Parathyroid adenoma (tissue), 2 donors: ENCODE measurements around the gene SPON1.
A peak's percentile ranks its signal among the peaks of the same experiment; 100 is the strongest.

ENCODE experiments used
- H2AFZ ChIP-seq: fragments of 300-600 bp; sonication (generic); one replicate; pipeline ENCODE4 v1.7.0; 2017; ENCODE audit warnings: antibody characterized with exemption, mild to moderate bottlenecking
- H3K27ac ChIP-seq: fragments of 300-600 bp; sonication (generic); one replicate; pipeline ENCODE4 v1.7.0; 2017
- H3K27me3 ChIP-seq: fragments of 300-600 bp; sonication (generic); one replicate; pipeline ENCODE4 v1.7.0; 2017; ENCODE audit warnings: low read length; ENCODE audit not compliant: control insufficient read depth, insufficient read depth
- H3K36me3 ChIP-seq: fragments of 300-600 bp; sonication (generic); one replicate; pipeline ENCODE4 v1.7.0; 2017; ENCODE audit warnings: low read length; ENCODE audit not compliant: control insufficient read depth, insufficient read depth
- H3K4me1 ChIP-seq: fragments of 300-600 bp; sonication (generic); one replicate; pipeline ENCODE4 v1.7.0; 2017; ENCODE audit warnings: control low read depth
- H3K4me2 ChIP-seq: fragments of 300-600 bp; sonication (generic); one replicate; pipeline ENCODE4 v1.7.0; 2017; ENCODE audit warnings: low read length
- H3K4me3 ChIP-seq: fragments of 300-600 bp; sonication (generic); one replicate; pipeline ENCODE4 v1.7.0; 2017; ENCODE audit warnings: low read depth, low read length
- H3K79me2 ChIP-seq: fragments of 300-600 bp; sonication (generic); one replicate; pipeline ENCODE4 v1.7.0; 2017; ENCODE audit warnings: control low read depth
- H3K9ac ChIP-seq: fragments of 300-600 bp; sonication (generic); one replicate; pipeline ENCODE4 v1.7.0; 2017; ENCODE audit warnings: mild to moderate bottlenecking
- H3K9me3 ChIP-seq: fragments of 300-600 bp; sonication (generic); one replicate; pipeline ENCODE4 v1.7.0; 2017; ENCODE audit warnings: low read length; ENCODE audit not compliant: control insufficient read depth
- CTCF ChIP-seq: fragments of 300-600 bp; sonication (generic); IDR thresholded peaks from one replicate; pipeline ENCODE4 v1.7.0; 2017; ENCODE audit warnings: antibody characterized with exemption, mild to moderate bottlenecking
- donor health status: primary hyperparathyroidism.

SPON1 gene

GRCh38 chr11:14185461-14185860 lies 222.9 kb downstream of the SPON1 start:
- Histone ChIP-seq H2AFZ (no peak overlapping the region), H3K27me3 (no peaks in the 10 kb centered on the region), H3K27ac (no peak overlapping the region), H3K9ac (no peak overlapping the region), H3K9me3 (no peaks in the 10 kb centered on the region), H3K4me1 (no peaks in the 10 kb centered on the region), H3K4me3 (no peak overlapping the region), H3K36me3 (no peaks in the 10 kb centered on the region), H3K4me2 (no peak overlapping the region), H3K79me2 (no peaks in the 10 kb centered on the region)
- no peak for TF ChIP-seq CTCF

GRCh38 chr11:14186046-14186775 lies 223.7 kb downstream of the SPON1 start:
- TF ChIP-seq CTCF = no peak
- H3K4me2 ChIP-seq = no peak overlapping the region
- H2AFZ ChIP-seq = no peak overlapping the region
- no peak overlapping the region for H3K9ac ChIP-seq
- H3K27ac ChIP-seq = no peak overlapping the region
- H3K27me3 ChIP-seq = no peaks in the 10 kb centered on the region
- no peaks in the 10 kb centered on the region for H3K9me3 ChIP-seq
- H3K4me1 ChIP-seq = no peaks in the 10 kb centered on the region
- H3K4me3 ChIP-seq = no peak overlapping the region
- no peaks in the 10 kb centered on the region for H3K79me2 ChIP-seq
- no peaks in the 10 kb centered on the region for H3K36me3 ChIP-seq

- no peak for TF ChIP-seq CTCF
- H3K36me3 ChIP-seq = no peaks in the 10 kb centered on the region
- H3K4me2 ChIP-seq = no peak overlapping the region
- no peak overlapping the region for H2AFZ ChIP-seq
- H3K27me3 ChIP-seq = no peaks in the 10 kb centered on the region
- no peak overlapping the region for H3K4me3 ChIP-seq
- no peak overlapping the region for H3K27ac ChIP-seq
- H3K9me3 ChIP-seq = no peaks in the 10 kb centered on the region
- H3K4me1 ChIP-seq = no peaks in the 10 kb centered on the region
- H3K79me2 ChIP-seq = no peaks in the 10 kb centered on the region
- H3K9ac ChIP-seq = no peak overlapping the region
Measured at GRCh38 chr11:14189874-14190273, 227.4 kb downstream of the SPON1 start.

- H3K27ac ChIP-seq = peak overlapping the region; percentile 19
Measured at GRCh38 chr11:14190992-14191778, 228.7 kb downstream of the SPON1 start.

More at GRCh38 chr11:14190992-14191778, 228.7 kb downstream of the SPON1 start:
- Histone ChIP-seq H3K36me3 (no peaks in the 10 kb centered on the region), H3K9me3 (no peaks in the 10 kb centered on the region), H3K79me2 (no peaks in the 10 kb centered on the region), H2AFZ (no peak overlapping the region), H3K9ac (no peak overlapping the region), H3K4me3 (no peak overlapping the region), H3K27me3 (no peaks in the 10 kb centered on the region), H3K4me1 (no peaks in the 10 kb centered on the region), H3K4me2 (no peak overlapping the region)
- no peak for TF ChIP-seq CTCF
